HG03354 (cell line): ENCODE measurements around the gene PARD6B.
"Not testable (repeated sequence)": the region's sequence is repeated elsewhere in the genome, so short reads cannot be mapped to it uniquely, and the experiment has no call there.

Experiments
- ATAC-seq: cut with Tn5 transposase; IDR thresholded peaks from one replicate; pipeline ENCODE4 v1.9.1; 2021; ENCODE audit warnings: mild to moderate bottlenecking; ENCODE audit not compliant: unreplicated experiment, poor library complexity, severe bottlenecking

PARD6B gene

DNA sequence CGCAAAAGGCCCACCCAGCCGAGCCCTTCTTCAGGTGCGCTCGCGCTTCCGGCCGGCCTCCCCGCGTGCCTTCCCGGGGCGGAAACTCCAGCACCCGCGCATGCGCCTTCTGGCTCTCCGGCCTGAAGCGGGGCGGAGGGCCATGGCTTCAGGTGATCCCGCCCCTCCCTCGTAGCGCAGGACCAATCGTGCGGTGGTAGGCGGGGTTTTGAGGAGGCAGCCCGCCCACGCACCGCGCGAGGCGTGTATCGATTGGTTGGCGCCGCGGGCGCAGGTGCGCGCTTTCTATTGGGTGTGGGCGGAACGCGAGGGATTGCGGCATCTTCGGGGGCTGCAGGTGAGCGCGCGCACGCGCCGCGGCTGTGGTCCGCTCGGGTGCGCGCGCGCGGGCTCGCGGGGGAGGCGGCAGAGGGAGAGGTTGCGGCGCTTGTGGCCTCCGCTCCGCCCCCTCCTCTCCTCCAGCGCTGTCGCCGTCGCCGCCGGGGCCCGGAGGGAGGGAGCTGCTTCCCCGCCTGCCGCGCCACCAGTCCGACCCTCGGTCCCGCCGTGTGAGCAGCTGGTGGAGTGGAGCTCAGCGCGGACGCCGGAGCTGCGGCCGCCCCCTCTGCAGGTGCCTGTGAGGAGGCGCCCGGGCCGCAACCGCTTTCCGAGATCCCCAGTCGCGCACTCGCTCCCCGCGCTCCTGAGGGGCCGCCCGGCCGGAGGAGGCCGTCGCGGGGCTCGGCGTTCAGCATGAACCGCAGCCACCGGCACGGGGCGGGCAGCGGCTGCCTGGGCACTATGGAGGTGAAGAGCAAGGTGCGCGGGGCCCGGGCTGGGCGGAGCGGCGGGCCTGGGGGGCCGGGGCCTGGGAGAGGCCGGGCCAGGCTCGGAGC, at the start of gene PARD6B:
Gene PARD6B, plus strand, starts transcription at position 526 of the 875 bp plus-strand sequence. Its CDS starts 207 bp downstream, at position 733.
- ATAC-seq = peak; percentile 89

- no peak for ATAC-seq
Measured at GRCh38 chr20:50682065-50682464, 49.3 kb upstream of the PARD6B start.

DNA sequence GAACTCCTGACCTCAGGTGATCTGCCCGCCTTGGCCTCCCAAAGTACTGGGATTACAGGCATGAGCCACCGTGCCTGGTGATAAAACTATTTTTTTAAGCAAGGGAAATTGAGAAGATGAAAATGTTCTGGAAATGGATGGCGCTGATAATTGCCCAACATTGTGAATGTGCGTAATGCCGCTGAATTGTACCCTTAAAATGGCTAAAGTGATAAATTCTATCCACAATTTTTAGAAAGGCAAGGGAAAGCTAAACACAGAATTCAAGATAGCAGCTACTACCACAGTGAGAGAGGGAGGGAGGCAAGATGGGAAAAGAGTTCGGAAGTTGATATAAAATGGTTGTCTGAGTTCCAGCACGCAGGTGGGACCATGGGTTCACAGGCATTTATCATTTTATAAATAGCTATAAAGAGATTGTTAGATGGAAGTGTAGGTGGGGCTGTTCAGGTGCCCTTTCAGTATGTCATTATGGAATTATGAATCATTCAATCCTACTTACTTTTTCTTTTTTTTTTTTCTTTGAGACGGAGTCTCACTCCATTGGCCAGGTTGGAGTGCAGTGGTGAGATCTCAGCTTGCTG, 48.3 kb upstream of the PARD6B start:
- no peak for ATAC-seq

DNA sequence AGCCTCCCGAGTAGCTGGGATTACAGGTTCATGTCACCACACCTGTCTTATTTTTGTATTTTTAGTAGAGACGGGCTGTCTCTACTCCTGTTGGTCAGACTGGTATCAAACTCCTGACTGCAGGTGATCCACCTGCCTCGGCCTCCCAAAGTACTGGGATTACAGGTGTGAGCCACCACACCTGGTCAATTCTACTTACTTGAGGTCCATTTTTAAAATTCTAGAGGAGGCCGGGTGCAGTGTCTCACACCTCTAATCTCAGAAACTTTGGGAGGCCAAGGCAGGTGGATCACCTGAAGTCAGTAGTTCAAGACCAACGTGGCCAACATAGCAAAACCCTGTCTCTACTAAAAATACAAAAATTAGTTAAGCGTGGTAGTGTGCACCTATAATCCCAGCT, 47.8 kb upstream of the PARD6B start:
- no peak for ATAC-seq

DNA sequence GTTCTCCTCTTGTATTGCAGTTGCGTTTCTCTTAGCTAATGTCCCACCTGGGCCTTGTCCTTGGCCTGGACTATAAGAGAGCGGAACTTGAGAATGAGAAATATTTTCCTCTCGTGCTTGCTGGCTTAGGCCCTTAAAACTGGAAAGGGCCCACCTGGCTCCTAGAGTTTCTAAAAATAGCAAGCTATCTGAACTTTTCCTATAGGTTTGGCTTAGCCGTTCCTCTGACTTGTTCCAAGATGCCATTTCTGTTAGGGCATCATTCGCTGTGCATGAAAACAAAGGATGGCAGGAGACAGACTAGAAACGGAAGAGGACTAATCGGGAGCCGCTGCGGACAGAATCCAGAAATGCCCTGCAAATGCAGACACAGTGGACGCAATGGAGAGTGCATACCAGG, 44.6 kb upstream of the PARD6B start:
- no peak for ATAC-seq

GRCh38 chr20:50688256-50688975, 43.0 kb upstream of the PARD6B start:
- no peak for ATAC-seq

- no peak for ATAC-seq
Measured at GRCh38 chr20:50689864-50690649, 41.3 kb upstream of the PARD6B start.

DNA sequence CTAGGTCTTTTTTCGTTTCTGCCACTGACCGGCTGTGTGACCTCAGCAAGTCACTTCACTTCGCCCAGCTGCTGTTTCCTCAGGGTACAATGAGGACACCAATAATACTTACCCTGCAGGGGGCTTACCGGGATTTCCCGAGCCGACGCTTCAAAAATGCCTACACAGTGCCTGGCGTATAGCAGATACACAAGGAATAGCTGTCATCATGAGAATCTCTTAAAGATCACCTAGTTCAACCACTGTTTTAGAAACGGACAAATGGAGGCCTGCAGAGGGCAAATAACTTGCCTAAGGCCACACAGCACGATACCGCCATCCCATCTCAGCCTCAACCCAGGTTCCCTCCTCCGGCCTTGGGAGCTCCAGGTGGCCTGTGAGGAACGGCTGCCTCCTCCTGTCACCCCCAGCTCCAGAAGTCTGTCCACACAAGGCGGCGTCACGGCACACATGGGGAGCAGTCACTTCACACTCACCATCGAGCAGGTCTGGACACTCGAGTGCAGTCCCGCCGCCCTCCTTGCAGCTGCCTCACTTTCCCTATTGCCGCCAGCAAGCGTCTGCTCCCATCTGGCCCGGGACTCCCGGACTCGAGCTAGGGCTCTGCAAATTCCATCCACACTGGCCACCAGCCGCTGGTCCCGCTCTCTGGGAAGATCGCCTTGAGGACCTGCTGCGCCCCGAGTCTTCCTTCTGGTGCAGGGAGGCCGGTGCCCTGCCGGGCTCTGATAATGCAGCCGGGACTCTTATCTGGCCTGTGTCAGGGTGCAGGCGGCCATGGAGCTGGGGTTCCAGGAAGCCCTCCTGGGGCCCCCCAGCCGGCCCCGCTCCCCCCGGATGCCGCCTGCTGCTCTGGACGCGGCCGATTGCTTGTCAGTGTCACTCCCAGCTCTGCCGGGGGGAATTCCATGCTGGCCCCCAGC, 40.5 kb upstream of the PARD6B start, which contains the start of gene RIPOR3:
Gene RIPOR3, minus strand, starts transcription at position 893 of the 923 bp plus-strand sequence. Its CDS starts 414 bp downstream, at position 479.
- no peak for ATAC-seq

DNA sequence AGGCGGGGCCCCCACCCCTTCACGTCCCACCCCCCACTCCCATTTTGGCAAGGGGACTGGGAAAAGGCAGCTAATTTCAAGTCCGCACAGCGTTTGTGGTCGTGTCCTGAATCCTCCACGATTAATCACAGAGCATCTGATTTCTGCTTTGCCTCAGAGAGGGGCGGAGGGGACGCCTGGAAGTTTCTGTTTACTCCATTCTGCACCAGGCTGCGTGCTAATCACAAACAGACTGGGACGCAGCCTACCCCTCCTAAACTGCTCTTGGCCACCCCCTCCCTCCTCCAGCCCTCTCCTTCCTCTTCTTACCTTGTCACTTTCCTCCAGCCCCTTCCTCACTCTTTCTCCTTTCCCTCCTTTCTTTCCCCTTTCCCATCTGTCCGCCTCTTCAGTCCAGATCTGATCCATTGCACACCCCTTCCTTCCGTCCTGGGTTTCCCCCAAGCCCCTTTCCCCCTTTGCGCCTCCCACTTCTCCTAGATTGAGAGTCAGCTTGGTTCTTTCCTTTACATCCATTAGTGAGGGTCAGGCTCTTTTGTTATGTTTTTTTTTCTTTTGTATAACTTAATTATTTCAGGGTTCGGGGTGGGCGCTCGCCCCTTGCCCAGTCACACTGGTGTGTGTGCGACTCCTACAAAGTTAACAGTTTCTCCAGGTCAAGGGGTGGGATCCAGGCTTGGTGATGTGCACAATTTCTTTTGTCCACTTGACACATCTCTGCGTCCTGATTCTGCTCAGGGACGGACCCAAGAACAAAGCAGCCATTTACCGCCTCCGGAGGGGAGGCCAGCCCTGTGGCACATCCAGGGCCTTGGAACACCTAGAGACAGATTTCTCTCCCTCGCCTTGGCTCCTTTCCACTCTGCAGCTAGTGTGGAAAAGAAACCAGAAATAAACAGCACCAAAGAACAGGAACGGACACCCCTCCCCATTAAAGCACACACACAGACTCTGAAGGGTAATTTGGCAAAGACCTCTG, 39.5 kb upstream of the PARD6B start:
- no peak for ATAC-seq

GRCh38 chr20:50692552-50692933, 38.8 kb upstream of the PARD6B start:
- ATAC-seq = no peak

- no peak for ATAC-seq
Measured at GRCh38 chr20:50693001-50693400, 38.4 kb upstream of the PARD6B start.

- no peak for ATAC-seq
Measured at GRCh38 chr20:50694379-50695134, 36.8 kb upstream of the PARD6B start.

DNA sequence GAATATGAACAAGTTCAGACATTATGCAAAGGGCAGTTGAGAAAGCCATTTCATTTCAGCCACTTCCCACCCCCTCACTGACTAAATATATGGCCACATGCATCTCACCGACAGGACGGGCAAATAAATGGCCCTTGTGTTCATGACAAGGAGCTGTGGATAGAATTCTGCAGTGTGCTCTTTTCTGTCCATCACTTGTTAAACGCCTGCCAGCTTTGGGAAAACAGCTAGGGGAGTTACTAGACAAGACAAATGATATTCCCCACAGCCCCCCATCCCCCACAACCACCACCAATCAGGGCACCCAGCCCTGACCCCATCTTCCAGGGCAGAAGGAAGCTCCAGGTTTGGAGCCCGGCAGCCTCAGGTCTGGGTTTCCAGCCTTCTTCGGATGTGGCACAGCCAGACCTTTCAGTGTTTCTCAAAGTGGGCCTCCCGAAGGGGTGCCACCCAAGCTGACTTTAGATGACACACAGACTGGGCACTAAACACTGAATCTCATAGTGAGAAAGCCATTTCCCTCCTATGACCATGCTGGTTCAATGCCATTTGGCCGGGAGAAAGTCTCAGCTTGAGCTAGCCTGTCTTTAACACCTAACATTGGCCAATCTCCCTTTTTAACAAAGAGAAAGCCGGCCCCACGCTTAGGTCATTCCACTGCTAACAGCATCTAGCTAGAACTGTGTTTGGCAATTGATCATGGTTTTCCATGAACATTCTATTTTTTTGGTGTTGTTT, 36.1 kb upstream of the PARD6B start:
- ATAC-seq = no peak

GRCh38 chr20:50698255-50698654, 33.1 kb upstream of the PARD6B start:
- ATAC-seq = not testable (repeated sequence)

DNA sequence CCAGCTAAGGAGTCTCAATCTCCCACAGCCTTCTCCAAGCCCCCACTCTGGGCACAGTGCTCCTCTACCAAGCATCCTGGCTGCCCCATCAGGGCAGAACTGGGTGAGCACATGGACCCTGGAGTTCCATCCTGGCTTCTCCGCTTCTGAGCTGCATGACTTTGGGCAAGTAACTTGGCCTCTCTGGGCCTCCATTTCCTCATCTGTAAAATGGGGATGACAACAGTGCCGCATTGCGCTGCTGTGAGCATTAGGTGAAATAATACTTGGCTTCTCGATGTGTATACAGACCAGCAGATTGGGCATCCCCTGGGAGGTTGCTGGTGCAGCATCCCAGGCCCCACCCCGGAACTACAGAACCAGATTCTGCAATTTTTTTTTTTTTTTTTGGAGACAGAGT, 31.7 kb upstream of the PARD6B start:
- ATAC-seq = no peak
